ENCODE data around the gene LRRC38. TPM values are rescaled to one million over a fixed set of nuclear protein-coding genes. Genes with fewer than 3 reads are reported as not detected.

The LRRC38 gene
- total RNA-seq, 4 donors from 2014 or later, result not detected

GRCh38 chr1:13479171-13479856 is 34.5 kb downstream of the LRRC38 start:
- Histone ChIP-seq H3K4me1 (no peaks in the 10 kb centered on the region), H3K4me3 (no peak overlapping the region), H3K27me3 (no peaks in the 10 kb centered on the region), H3K9me3 (no peaks in the 10 kb centered on the region), H3K36me3 (no peaks in the 10 kb centered on the region), H3K27ac (no peak overlapping the region)
- intact Hi-C loops (cut with DNase I; ENCODE audit: low total_unique reads), result no loop called here
- TF ChIP-seq POLR2A (IDR thresholded peaks at IDR 0.05), result no peak
- TF ChIP-seq CTCF (IDR thresholded peaks at IDR 0.05), result no peak
- no peak for DNase-seq

GRCh38 chr1:13478692-13479091 is 35.1 kb downstream of the LRRC38 start:
- Histone ChIP-seq H3K36me3 (no peaks in the 10 kb centered on the region), H3K27ac (no peak overlapping the region), H3K4me3 (no peak overlapping the region), H3K4me1 (no peaks in the 10 kb centered on the region), H3K9me3 (no peaks in the 10 kb centered on the region), H3K27me3 (no peaks in the 10 kb centered on the region)
- no peak for DNase-seq
- intact Hi-C loops (cut with DNase I; ENCODE audit: low total_unique reads), result no loop called here
- TF ChIP-seq POLR2A (IDR thresholded peaks at IDR 0.05) (no peak), CTCF (IDR thresholded peaks at IDR 0.05) (no peak)

- H3K27me3 ChIP-seq, result no peaks in the 10 kb centered on the region
- H3K4me1 ChIP-seq, result no peaks in the 10 kb centered on the region
- no peak overlapping the region for H3K27ac ChIP-seq
- intact Hi-C loops (cut with DNase I; ENCODE audit: low total_unique reads), result no loop called here
- no peak for DNase-seq
- no peaks in the 10 kb centered on the region for H3K36me3 ChIP-seq
- TF ChIP-seq CTCF (IDR thresholded peaks at IDR 0.05) (no peak), POLR2A (IDR thresholded peaks at IDR 0.05) (no peak)
- no peaks in the 10 kb centered on the region for H3K9me3 ChIP-seq
- H3K4me3 ChIP-seq, result no peak overlapping the region
These were observed 44.5 kb downstream of the LRRC38 start for GRCh38 chr1:13469343-13469742.

GRCh38 chr1:13465515-13465914 is 48.3 kb downstream of the LRRC38 start:
- Histone ChIP-seq H3K36me3 (no peaks in the 10 kb centered on the region), H3K27me3 (no peaks in the 10 kb centered on the region), H3K27ac (no peak overlapping the region), H3K9me3 (no peaks in the 10 kb centered on the region), H3K4me1 (no peaks in the 10 kb centered on the region), H3K4me3 (no peak overlapping the region)
- TF ChIP-seq POLR2A (IDR thresholded peaks at IDR 0.05) (no peak), CTCF (IDR thresholded peaks at IDR 0.05) (no peak)
- intact Hi-C loops (cut with DNase I; ENCODE audit: low total_unique reads), result no loop called here
- no peak for DNase-seq

- intact Hi-C loops (cut with DNase I; ENCODE audit: low total_unique reads), result no loop called here
- DNase-seq, result no peak
- H3K27ac ChIP-seq, result no peak overlapping the region
- H3K36me3 ChIP-seq, result no peaks in the 10 kb centered on the region
- H3K27me3 ChIP-seq, result no peaks in the 10 kb centered on the region
- H3K4me1 ChIP-seq, result no peaks in the 10 kb centered on the region
- no peaks in the 10 kb centered on the region for H3K9me3 ChIP-seq
- no peak overlapping the region for H3K4me3 ChIP-seq
- TF ChIP-seq CTCF (IDR thresholded peaks at IDR 0.05), result no peak
- TF ChIP-seq POLR2A (IDR thresholded peaks at IDR 0.05), result no peak
These were observed 51.1 kb downstream of the LRRC38 start for GRCh38 chr1:13462682-13463081.

Data from uterus (tissue), 4 donors.